GM23338 (cell line): ENCODE data around the gene STXBP3. TPM values are rescaled to one million over a fixed set of nuclear protein-coding genes. Genes with fewer than 3 reads are reported as not detected.
A peak's percentile ranks its signal among the peaks of the same experiment; 100 is the strongest.

Experiments
- ATAC-seq: fragments of 200-7000 bp; cut with Tn5 transposase; 3 replicates; pipeline ENCODE4 v1.9.1; 2020
- DNase-seq: peaks from one replicate; pipeline ENCODE4 v3.0.0-alpha.2; 2015; ENCODE audit warnings: low spot score
- H2AFZ ChIP-seq: fragments of 200-600 bp; sonication (generic); 2 replicates; pipeline ENCODE4 v1.8.0; 2016; ENCODE audit warnings: antibody characterized with exemption, mild to moderate bottlenecking, moderate library complexity
- H3F3A ChIP-seq: fragments of 200-600 bp; sonication (generic); replicated peaks from 2 replicates; pipeline ENCODE4 v1.8.0; 2017; ENCODE audit warnings: antibody characterized with exemption, mixed run types, low read depth
- H3K27ac ChIP-seq: fragments of 200-600 bp; sonication (generic); 2 replicates; pipeline ENCODE4 v1.6.1; 2016; ENCODE audit warnings: low read depth
- H3K27me3 ChIP-seq: fragments of 200-600 bp; sonication (generic); 2 replicates; pipeline ENCODE4 v1.8.0; 2016; ENCODE audit warnings: mild to moderate bottlenecking, mixed run types, moderate library complexity; ENCODE audit not compliant: insufficient read depth
- H3K36me3 ChIP-seq: fragments of 200-600 bp; sonication (generic); 2 replicates; pipeline ENCODE4 v1.8.0; 2016; ENCODE audit warnings: mild to moderate bottlenecking; ENCODE audit not compliant: insufficient read depth
- H3K4me1 ChIP-seq: fragments of 200-600 bp; sonication (generic); 2 replicates; pipeline ENCODE4 v1.8.0; 2016; ENCODE audit warnings: mild to moderate bottlenecking, moderate library complexity; ENCODE audit not compliant: insufficient read depth
- H3K4me2 ChIP-seq: fragments of 200-600 bp; sonication (generic); 2 replicates; pipeline ENCODE4 v1.7.1; 2017; ENCODE audit warnings: mixed run types
- H3K4me3 ChIP-seq: fragments of 200-600 bp; sonication (generic); 2 replicates; pipeline ENCODE4 v1.6.1; 2016; ENCODE audit warnings: mixed run types
- H3K79me2 ChIP-seq: fragments of 200-600 bp; sonication (generic); replicated peaks from 2 replicates; pipeline ENCODE4 v1.8.0; 2017; ENCODE audit warnings: mild to moderate bottlenecking; ENCODE audit not compliant: insufficient read depth
- H3K9me2 ChIP-seq: fragments of 200-600 bp; sonication (generic); 2 replicates; pipeline ENCODE4 v1.8.0; 2017; ENCODE audit not compliant: insufficient read depth
- H4K20me1 ChIP-seq: fragments of 200-600 bp; sonication (generic); replicated peaks from 2 replicates; pipeline ENCODE4 v1.8.0; 2017; ENCODE audit warnings: mild to moderate bottlenecking; ENCODE audit not compliant: insufficient read depth
- H3K27ac Mint-ChIP-seq: 2 replicates; pipeline ENCODE4 v1.8.0; 2020; ENCODE audit warnings: inconsistent platforms, mild to moderate bottlenecking, moderate library complexity, mixed read lengths
- H3K27me3 Mint-ChIP-seq: 3 replicates; pipeline ENCODE4 v1.8.0; 2022; ENCODE audit warnings: low read depth, mild to moderate bottlenecking, moderate library complexity, mixed read lengths, inconsistent platforms; ENCODE audit not compliant: insufficient read depth, poor library complexity
- H3K36me3 Mint-ChIP-seq: 3 replicates; pipeline ENCODE4 v1.8.0; 2021; ENCODE audit warnings: low read depth, mild to moderate bottlenecking, inconsistent platforms, moderate library complexity, mixed read lengths
- H3K4me1 Mint-ChIP-seq: 3 replicates; pipeline ENCODE4 v1.8.0; 2020; ENCODE audit warnings: mild to moderate bottlenecking, inconsistent platforms, mixed read lengths
- H3K4me3 Mint-ChIP-seq: 3 replicates; pipeline ENCODE4 v1.8.0; 2021; ENCODE audit warnings: moderate library complexity, mild to moderate bottlenecking, inconsistent platforms, mixed read lengths
- H3K9me3 Mint-ChIP-seq: 3 replicates; pipeline ENCODE4 v1.8.0; 2020; ENCODE audit warnings: moderate library complexity, mild to moderate bottlenecking, inconsistent platforms, mixed read lengths
- CREB1 ChIP-seq: fragments of 250-450 bp; sonication (Bioruptor Pico); IDR thresholded peaks from 2 replicates; pipeline ENCODE4 v1.5.0; 2020; ENCODE audit warnings: low read depth, mild to moderate bottlenecking, moderate library complexity
- CTCF ChIP-seq, 2 experiments: fragments of 200-600 bp in 1 of 2; sonication (generic) in 1 of 2; conservative IDR thresholded peaks; 2 replicates each; pipeline versions ENCODE4 v1.5.1 to v1.6.1; 2016 to 2017; ENCODE audit warnings: antibody characterized with exemption in 2 of 2, low read depth in 2 of 2, mild to moderate bottlenecking in 2 of 2, moderate library complexity in 1 of 2
- ETS1 ChIP-seq: IDR thresholded peaks from 2 replicates; pipeline ENCODE4 v1.6.1; 2016; ENCODE audit warnings: antibody characterized with exemption
- EZH2 ChIP-seq: fragments of 200-600 bp; sonication (generic); IDR thresholded peaks from one replicate; pipeline ENCODE4 v1.8.0; 2017; ENCODE audit warnings: antibody characterized with exemption, mild to moderate bottlenecking, low read depth; ENCODE audit not compliant: unreplicated experiment
- JUNB ChIP-seq: IDR thresholded peaks from one replicate; pipeline ENCODE4 v1.6.1; 2016; ENCODE audit warnings: antibody characterized with exemption; ENCODE audit not compliant: unreplicated experiment
- ZNF114 ChIP-seq: fragments of 250-450 bp; sonication (Bioruptor Pico); IDR thresholded peaks from 2 replicates; pipeline ENCODE4 v1.5.0; 2020; ENCODE audit warnings: mild to moderate bottlenecking, moderate library complexity
- ZNF331 ChIP-seq: fragments of 250-450 bp; sonication (Bioruptor Pico); IDR thresholded peaks from 2 replicates; pipeline ENCODE4 v1.5.0; 2020; ENCODE audit warnings: low read depth, mild to moderate bottlenecking, moderate library complexity
- polyA plus RNA-seq: library from polyadenylated mRNA; unstranded; fragments of >200 nt; fragmentation: Nextera tagmentation; extraction: Ambion mirVana; gene quantifications from 2 replicates; pipeline ENCODE4 v1.2.1, GENCODE V29; 2016
- total RNA-seq: library from RNA; depleted of rRNA; stranded (reverse); fragments of >200 nt; shearing (Covaris generic); gene quantifications from 2 replicates; pipeline ENCODE4 v1.2.3, GENCODE V29; 2014

Gene STXBP3
- total and polyA plus RNA-seq, 2 experiments from 2014 or later = 28.5 to 37.4 TPM

GRCh38 chr1:108816049-108816893 is 69.8 kb downstream of the STXBP3 start:
- Histone ChIP-seq H3K27ac (peak overlapping the region; percentile 4), H3K4me1 (peaks cover 21% of the 10 kb centered on the region), H3K36me3 (no peaks in the 10 kb centered on the region), H3K4me3 (no peak overlapping the region), H3K4me2 (no peak overlapping the region), H3K9me2 (no peaks in the 10 kb centered on the region; the same call in 1 of the 2 replicates), H2AFZ (peak overlapping the region; percentile 9), H3F3A (no peaks in the 10 kb centered on the region), H3K27me3 (no peaks in the 10 kb centered on the region), H4K20me1 (no peaks in the 10 kb centered on the region), H3K79me2 (no peaks in the 10 kb centered on the region)
- H3K9me3 Mint-ChIP-seq = no peaks in the 10 kb centered on the region
- ATAC-seq (peak; percentile 67), DNase-seq (peak; percentile 73)
- no peaks in the 10 kb centered on the region for H3K36me3 Mint-ChIP-seq
- H3K27me3 Mint-ChIP-seq = no peaks in the 10 kb centered on the region
- H3K4me3 Mint-ChIP-seq = peak overlapping the region; percentile 1; the same call in 2 of the 3 replicates
- peak overlapping the region; percentile 66 for H3K27ac Mint-ChIP-seq
- peaks cover 26% of the 10 kb centered on the region for H3K4me1 Mint-ChIP-seq
- no peak for TF ChIP-seq ETS1
- 0 out of 2 replicates have a peak, but pooled peaks have one; percentile 18 for TF ChIP-seq CREB1 (CRISPR knock-in tag)

- H3K27me3 ChIP-seq = no peaks in the 10 kb centered on the region
- no peaks in the 10 kb centered on the region for H3K79me2 ChIP-seq
- H4K20me1 ChIP-seq = no peaks in the 10 kb centered on the region
- DNase-seq = no peak
- Mint-ChIP-seq H3K27me3 (no peaks in the 10 kb centered on the region), H3K27ac (peak overlapping the region; percentile 55; the same call in 1 of the 2 replicates), H3K9me3 (no peaks in the 10 kb centered on the region), H3K36me3 (no peaks in the 10 kb centered on the region), H3K4me3 (no peak overlapping the region), H3K4me1 (peaks cover 26% of the 10 kb centered on the region)
- H3K4me1 ChIP-seq = peaks cover 21% of the 10 kb centered on the region
- H3K4me3 ChIP-seq = no peak overlapping the region
- no peaks in the 10 kb centered on the region for H3F3A ChIP-seq
- no peak for ATAC-seq
- peak overlapping the region; percentile 9 for H2AFZ ChIP-seq
- H3K27ac ChIP-seq = peak overlapping the region; percentile 4; the same call in 1 of the 2 replicates
- no peaks in the 10 kb centered on the region for H3K36me3 ChIP-seq
- H3K4me2 ChIP-seq = no peak overlapping the region
- no peaks in the 10 kb centered on the region; the same call in 1 of the 2 replicates for H3K9me2 ChIP-seq
- no peak for TF ChIP-seq JUNB
- TF ChIP-seq ZNF114 (CRISPR knock-in tag) = no peak
- no peak for TF ChIP-seq EZH2
- TF ChIP-seq ZNF331 = no peak
- TF ChIP-seq CTCF (conservative IDR thresholded peaks at IDR 0.05; ENCODE audit: low read depth in 2 of 2) = no peak
These were observed 70.5 kb downstream of the STXBP3 start for GRCh38 chr1:108817016-108817415.
